Measurements from ENCODE around the gene ARRDC3.
"Not testable (repeated sequence)": the region's sequence is repeated elsewhere in the genome, so short reads cannot be mapped to it uniquely, and the experiment has no call there.

Gene ARRDC3

DNA sequence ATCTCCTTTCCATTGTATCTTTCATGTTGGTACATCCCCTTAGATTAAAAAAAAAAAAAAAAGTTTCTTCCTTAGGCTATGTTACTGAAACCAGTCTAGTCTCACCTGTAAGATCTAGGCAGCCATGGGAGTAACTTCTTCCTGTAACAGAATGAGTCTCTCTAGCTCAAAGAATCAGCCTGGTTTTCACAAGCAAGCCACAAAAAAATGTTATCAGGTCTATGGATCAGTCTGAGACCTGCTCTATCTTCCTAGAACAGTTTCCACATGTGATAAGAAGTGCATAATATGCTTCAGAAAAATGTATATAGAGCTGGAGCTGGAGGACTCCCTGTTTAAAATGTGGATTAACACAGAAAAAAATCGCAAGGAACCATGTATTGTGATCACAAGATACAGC is 53.8 kb downstream of the ARRDC3 start:
- Histone ChIP-seq H3K4me1 (ENCODE audit: insufficient read depth, low read length) (no peaks in the 10 kb centered on the region; the same call in 1 of the 2 replicates), H3K4me3 (ENCODE audit: low read length) (no peak overlapping the region), H3K27me3 (ENCODE audit: insufficient read depth, low read length) (no peaks in the 10 kb centered on the region), H3K27ac (ENCODE audit: low read length) (peak overlapping the region; percentile 48), H3K36me3 (ENCODE audit: insufficient read depth, low read depth, low read length) (no peaks in the 10 kb centered on the region), H3K9ac (ENCODE audit: low read depth, low read length) (no peak overlapping the region; the same call in 1 of the 2 replicates), H3K9me3 (ENCODE audit: insufficient read depth, low read depth, low read length) (no peaks in the 10 kb centered on the region)

- Histone ChIP-seq H3K27ac (ENCODE audit: low read length) (no peak overlapping the region), H3K9me3 (ENCODE audit: insufficient read depth, low read depth, low read length) (no peaks in the 10 kb centered on the region), H3K4me1 (ENCODE audit: insufficient read depth, low read length) (no peaks in the 10 kb centered on the region; the same call in 1 of the 2 replicates)
These were observed 54.4 kb downstream of the ARRDC3 start for GRCh38 chr5:91328743-91329142.

GRCh38 chr5:91322981-91323380 is 60.1 kb downstream of the ARRDC3 start:
- H3K27me3 ChIP-seq (ENCODE audit: insufficient read depth, low read length); H3K27ac ChIP-seq (ENCODE audit: low read length); H3K4me3 ChIP-seq (ENCODE audit: low read length); H3K4me1 ChIP-seq (ENCODE audit: insufficient read depth, low read length); H3K9ac ChIP-seq (ENCODE audit: low read depth, low read length); H3K36me3 ChIP-seq (ENCODE audit: insufficient read depth, low read depth, low read length); H3K9me3 ChIP-seq (ENCODE audit: insufficient read depth, low read depth, low read length): not testable (repeated sequence)

More at GRCh38 chr5:91328743-91329142, 54.4 kb downstream of the ARRDC3 start:
- Histone ChIP-seq H3K9ac (ENCODE audit: low read depth, low read length) (no peak overlapping the region), H3K36me3 (ENCODE audit: insufficient read depth, low read depth, low read length) (no peaks in the 10 kb centered on the region), H3K4me3 (ENCODE audit: low read length) (no peak overlapping the region), H3K27me3 (ENCODE audit: insufficient read depth, low read length) (no peaks in the 10 kb centered on the region)

GRCh38 chr5:91319667-91320066 is 63.5 kb downstream of the ARRDC3 start:
- Histone ChIP-seq H3K27ac (ENCODE audit: low read length) (no peak overlapping the region), H3K4me1 (ENCODE audit: insufficient read depth, low read length) (no peaks in the 10 kb centered on the region), H3K36me3 (ENCODE audit: insufficient read depth, low read depth, low read length) (no peaks in the 10 kb centered on the region), H3K27me3 (ENCODE audit: insufficient read depth, low read length) (no peaks in the 10 kb centered on the region), H3K9me3 (ENCODE audit: insufficient read depth, low read depth, low read length) (no peaks in the 10 kb centered on the region), H3K4me3 (ENCODE audit: low read length) (no peak overlapping the region), H3K9ac (ENCODE audit: low read depth, low read length) (no peak overlapping the region)

GRCh38 chr5:91318724-91319123 is 64.4 kb downstream of the ARRDC3 start:
- H3K9ac ChIP-seq (ENCODE audit: low read depth, low read length), result no peak overlapping the region
- H3K9me3 ChIP-seq (ENCODE audit: insufficient read depth, low read depth, low read length), result no peaks in the 10 kb centered on the region
- H3K27me3 ChIP-seq (ENCODE audit: insufficient read depth, low read length), result no peaks in the 10 kb centered on the region
- no peaks in the 10 kb centered on the region for H3K4me1 ChIP-seq (ENCODE audit: insufficient read depth, low read length)
- H3K27ac ChIP-seq (ENCODE audit: low read length), result no peak overlapping the region
- H3K4me3 ChIP-seq (ENCODE audit: low read length), result no peak overlapping the region
- no peaks in the 10 kb centered on the region for H3K36me3 ChIP-seq (ENCODE audit: insufficient read depth, low read depth, low read length)

Data from iPS-20b (cell line).